GM21390 (cell line): Measurements from ENCODE around the gene CEP55.

Source experiments
- ATAC-seq: cut with Tn5 transposase; IDR thresholded peaks from one replicate; pipeline ENCODE4 v1.9.1; 2021; ENCODE audit not compliant: unreplicated experiment

CEP55 gene

GRCh38 chr10:93559490-93559889 is 63.1 kb downstream of the CEP55 start:
- no peak for ATAC-seq

GRCh38 chr10:93560541-93560940 is 64.1 kb downstream of the CEP55 start:
- ATAC-seq, result no peak

GRCh38 chr10:93565446-93565845 is 69.0 kb downstream of the CEP55 start:
- no peak for ATAC-seq

DNA sequence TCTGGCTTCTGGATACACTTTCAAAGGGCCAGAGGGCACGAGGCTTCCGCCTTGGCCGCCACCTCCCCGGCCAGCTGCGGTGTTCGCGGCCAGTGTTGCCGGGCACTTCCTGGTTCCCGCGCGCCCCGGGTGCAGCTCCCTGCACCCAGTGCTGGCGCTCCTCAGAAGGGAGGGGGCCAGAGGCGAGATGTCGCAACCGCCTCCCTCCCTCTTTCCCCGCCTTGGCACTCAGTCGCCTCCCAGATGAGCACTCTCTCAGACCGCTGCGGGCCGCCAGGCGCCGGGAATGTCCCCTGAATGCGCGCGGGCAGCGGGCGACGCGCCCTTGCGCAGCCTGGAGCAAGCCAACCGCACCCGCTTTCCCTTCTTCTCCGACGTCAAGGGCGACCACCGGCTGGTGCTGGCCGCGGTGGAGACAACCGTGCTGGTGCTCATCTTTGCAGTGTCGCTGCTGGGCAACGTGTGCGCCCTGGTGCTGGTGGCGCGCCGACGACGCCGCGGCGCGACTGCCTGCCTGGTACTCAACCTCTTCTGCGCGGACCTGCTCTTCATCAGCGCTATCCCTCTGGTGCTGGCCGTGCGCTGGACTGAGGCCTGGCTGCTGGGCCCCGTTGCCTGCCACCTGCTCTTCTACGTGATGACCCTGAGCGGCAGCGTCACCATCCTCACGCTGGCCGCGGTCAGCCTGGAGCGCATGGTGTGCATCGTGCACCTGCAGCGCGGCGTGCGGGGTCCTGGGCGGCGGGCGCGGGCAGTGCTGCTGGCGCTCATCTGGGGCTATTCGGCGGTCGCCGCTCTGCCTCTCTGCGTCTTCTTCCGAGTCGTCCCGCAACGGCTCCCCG is 70.2 kb downstream of the CEP55 start, which contains the start of gene FFAR4:
TSS of gene FFAR4 (plus strand) at position 231 of the 842 bp plus-strand sequence. CDS start at position 287, 56 bp downstream.
- no peak for ATAC-seq

DNA sequence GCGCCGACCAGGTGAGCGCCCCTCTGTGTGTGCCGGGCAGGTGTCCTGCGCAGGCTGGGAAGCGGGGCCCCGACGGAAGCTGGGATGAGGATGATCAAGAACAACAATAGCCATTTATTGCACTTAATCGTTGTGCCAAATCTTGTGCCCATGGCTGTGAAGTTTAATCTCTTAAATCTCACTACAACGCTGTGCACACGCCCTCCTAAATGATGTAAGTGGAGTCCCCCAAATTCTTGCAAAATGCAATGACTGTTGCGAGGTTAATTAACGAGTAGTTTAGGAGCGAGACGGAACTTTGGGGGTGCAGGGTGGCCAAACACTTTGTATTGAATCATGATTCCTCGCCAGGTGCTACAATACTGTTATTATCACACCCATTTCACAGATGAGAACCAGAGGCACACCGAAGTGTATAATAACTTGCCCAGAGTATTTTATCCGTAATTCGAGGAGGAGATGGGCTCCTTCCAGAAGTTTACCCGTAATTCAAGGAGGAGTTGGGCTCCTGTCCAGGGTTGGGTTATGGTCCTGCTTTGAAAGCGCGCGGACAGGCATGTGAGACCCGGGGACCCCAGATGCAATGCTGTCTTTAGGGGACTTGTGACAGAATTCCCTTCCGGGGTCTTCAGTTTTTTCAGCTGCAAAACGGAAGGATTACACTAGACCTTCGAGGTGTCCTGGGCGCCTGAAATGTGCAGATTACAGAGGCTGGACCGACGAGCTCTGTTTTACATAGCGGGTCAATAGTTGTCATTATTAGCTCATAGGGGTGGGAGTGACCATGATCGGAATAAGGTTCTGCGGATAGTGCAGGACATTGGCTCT is 71.1 kb downstream of the CEP55 start:
- ATAC-seq, result no peak

GRCh38 chr10:93568105-93568390 is 71.6 kb downstream of the CEP55 start:
- no peak for ATAC-seq

DNA sequence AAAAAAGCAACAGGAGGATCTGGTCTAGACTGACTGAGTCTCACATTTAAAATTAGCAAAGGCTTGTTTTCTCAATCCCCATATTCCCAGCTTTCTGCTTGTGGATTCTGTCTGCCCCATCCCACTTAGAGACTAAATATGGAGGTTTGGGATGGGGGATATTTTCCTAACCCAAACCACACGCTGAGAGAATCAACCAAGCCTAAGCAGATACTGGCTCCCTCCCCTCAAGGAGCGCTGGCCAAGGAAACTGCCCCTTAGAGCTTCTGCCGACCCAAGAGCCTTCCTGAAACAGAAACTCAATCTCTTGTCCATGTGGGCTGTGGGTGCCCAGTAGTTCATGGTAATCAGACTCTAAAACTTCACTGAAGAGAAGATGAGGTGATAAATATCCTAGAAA is 74.0 kb downstream of the CEP55 start:
- no peak for ATAC-seq

GRCh38 chr10:93572606-93573005 is 76.2 kb downstream of the CEP55 start:
- ATAC-seq, result no peak

- ATAC-seq, result no peak
Observed at GRCh38 chr10:93573051-93573909, 76.9 kb downstream of the CEP55 start.

DNA sequence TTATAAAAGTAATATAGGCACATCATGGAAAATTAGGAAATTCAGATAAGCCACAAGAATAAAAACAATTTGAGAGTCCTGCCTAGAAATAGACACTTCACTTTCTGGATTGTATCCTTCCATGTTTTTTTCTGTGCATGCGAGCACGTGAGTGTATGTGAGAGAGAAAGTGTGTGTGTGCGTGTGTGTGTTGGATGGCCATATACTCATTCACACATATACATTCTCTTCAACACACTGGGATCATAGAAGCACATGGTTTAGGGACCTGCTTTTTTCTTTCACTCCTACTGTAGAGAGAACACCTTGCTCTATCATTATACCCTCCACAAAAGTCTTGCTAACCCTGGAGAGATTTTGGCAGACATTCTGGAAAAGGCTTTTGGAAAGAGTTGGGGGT is 77.5 kb downstream of the CEP55 start:
- no peak for ATAC-seq

DNA sequence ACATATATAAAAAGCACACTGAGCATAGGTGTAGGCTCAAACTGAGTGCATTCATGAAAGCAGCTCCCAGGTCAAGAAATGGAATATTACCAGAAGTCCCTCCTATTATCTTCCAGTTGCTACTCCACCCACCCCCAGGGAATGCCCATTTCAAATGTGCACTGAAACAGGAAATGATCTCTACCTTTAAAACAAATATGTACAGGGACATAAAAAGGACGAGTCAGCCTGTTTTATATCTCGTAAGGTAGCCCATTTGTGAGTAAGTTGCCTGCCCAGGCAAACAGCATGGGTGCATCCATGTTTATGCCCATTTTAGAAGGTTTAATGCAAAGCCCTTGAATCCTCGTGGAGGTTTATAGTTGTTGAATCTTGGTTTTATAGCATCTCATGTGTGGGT is 80.5 kb downstream of the CEP55 start:
- no peak for ATAC-seq

DNA sequence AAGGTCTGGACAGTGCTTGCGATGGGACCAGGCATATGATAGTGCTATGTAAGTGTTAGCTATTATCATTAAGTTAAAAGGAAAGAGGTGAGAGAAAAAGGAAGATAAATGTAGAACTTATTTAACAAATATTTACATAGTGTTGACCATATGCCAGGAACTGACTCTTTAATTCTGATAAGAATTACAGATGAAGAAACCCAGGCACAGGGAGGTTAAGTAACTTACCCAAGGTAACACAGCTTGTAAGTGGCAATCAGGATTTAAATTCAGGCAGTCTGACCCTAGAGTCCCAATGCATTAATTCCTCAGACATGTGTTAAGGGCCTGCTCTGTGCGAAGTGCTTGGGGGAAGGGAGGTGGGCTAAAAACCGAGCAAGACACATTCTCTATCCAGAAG is 81.2 kb downstream of the CEP55 start:
- no peak for ATAC-seq
